Type B pancreatic cell (in vitro differentiated cells): ENCODE data around the gene RD3L. TPM values are rescaled to one million over a fixed set of nuclear protein-coding genes. Genes with fewer than 3 reads are reported as not detected.

ENCODE experiments used
- DNase-seq: peaks from one replicate; pipeline ENCODE4 v3.0.0; 2021; ENCODE audit warnings: mixed read lengths; ENCODE audit not compliant: unreplicated experiment; ENCODE audit errors: extremely low spot score
- H3K27ac Mint-ChIP-seq: 2 replicates; pipeline ENCODE4 v1.8.0; 2021; ENCODE audit warnings: mild to moderate bottlenecking, mixed read lengths
- H3K27me3 Mint-ChIP-seq: 2 replicates; pipeline ENCODE4 v1.8.0; 2021; ENCODE audit warnings: mixed read lengths
- H3K36me3 Mint-ChIP-seq: 2 replicates; pipeline ENCODE4 v1.8.0; 2021; ENCODE audit warnings: mixed read lengths
- H3K4me1 Mint-ChIP-seq: one replicate; pipeline ENCODE4 v1.8.0; 2021; ENCODE audit warnings: mixed read lengths; ENCODE audit not compliant: unreplicated experiment
- H3K4me3 Mint-ChIP-seq: 2 replicates; pipeline ENCODE4 v1.8.0; 2021; ENCODE audit warnings: mild to moderate bottlenecking, mixed read lengths
- H3K9me3 Mint-ChIP-seq: 2 replicates; pipeline ENCODE4 v1.8.0; 2021; ENCODE audit warnings: mixed read lengths
- CTCF ChIP-seq: fragments of 200-600 bp; sonication (generic); conservative IDR thresholded peaks from 2 replicates; pipeline ENCODE4 v1.5.0; 2021; ENCODE audit warnings: antibody characterized with exemption, mild to moderate bottlenecking
- total RNA-seq: library from RNA; stranded (reverse); gene quantifications from 2 replicates; pipeline ENCODE4 v1.2.1, GENCODE V29; 2021; ENCODE audit warnings: low replicate concordance

RD3L gene
- total RNA-seq, 1 donor from 2014 or later = not detected

- Mint-ChIP-seq H3K4me3 (no peak overlapping the region), H3K9me3 (no peaks in the 10 kb centered on the region), H3K36me3 (no peaks in the 10 kb centered on the region), H3K27ac (no peak overlapping the region), H3K4me1 (no peaks in the 10 kb centered on the region), H3K27me3 (peaks cover 6% of the 10 kb centered on the region)
- DNase-seq = no peak
- no peak for TF ChIP-seq CTCF
These were observed 32.2 kb upstream of the RD3L start for GRCh38 chr14:103974575-103974974.

- Mint-ChIP-seq H3K4me3 (no peak overlapping the region), H3K4me1 (no peaks in the 10 kb centered on the region), H3K9me3 (no peaks in the 10 kb centered on the region), H3K27me3 (peaks cover 6% of the 10 kb centered on the region), H3K27ac (no peak overlapping the region), H3K36me3 (no peaks in the 10 kb centered on the region)
- DNase-seq = no peak
- TF ChIP-seq CTCF = no peak
These were observed 31.0 kb upstream of the RD3L start for GRCh38 chr14:103973354-103973753.

GRCh38 chr14:103969961-103970360 lies 27.6 kb upstream of the RD3L start:
- TF ChIP-seq CTCF = no peak
- no peaks in the 10 kb centered on the region for H3K4me1 Mint-ChIP-seq
- H3K27me3 Mint-ChIP-seq = no peaks in the 10 kb centered on the region
- no peaks in the 10 kb centered on the region for H3K9me3 Mint-ChIP-seq
- no peak overlapping the region for H3K4me3 Mint-ChIP-seq
- no peak overlapping the region for H3K27ac Mint-ChIP-seq
- no peak for DNase-seq
- no peaks in the 10 kb centered on the region for H3K36me3 Mint-ChIP-seq

DNA sequence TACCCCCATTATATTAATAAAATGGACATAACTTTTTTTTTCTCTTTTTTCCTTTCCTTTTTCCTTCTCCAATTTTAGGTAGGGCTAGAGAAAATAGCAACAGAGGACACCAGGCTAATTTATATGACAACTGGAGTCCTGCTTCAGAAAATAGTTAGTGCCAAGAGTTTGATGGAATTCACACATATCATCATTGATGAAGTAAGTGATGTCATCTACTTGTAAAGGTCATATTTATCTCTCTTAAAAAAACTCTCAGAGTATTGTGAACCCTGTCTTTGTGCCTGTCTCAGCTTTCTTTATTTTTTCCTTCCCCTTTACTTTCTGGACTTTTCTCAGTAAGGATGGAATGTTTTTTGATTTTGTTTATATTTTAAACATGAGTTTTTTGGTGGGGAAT lies 24.3 kb upstream of the RD3L start:
- no peak for TF ChIP-seq CTCF
- Mint-ChIP-seq H3K27ac (no peak overlapping the region), H3K4me1 (no peaks in the 10 kb centered on the region), H3K4me3 (no peak overlapping the region), H3K9me3 (no peaks in the 10 kb centered on the region), H3K27me3 (peaks cover 4% of the 10 kb centered on the region), H3K36me3 (no peaks in the 10 kb centered on the region)
- no peak for DNase-seq

DNA sequence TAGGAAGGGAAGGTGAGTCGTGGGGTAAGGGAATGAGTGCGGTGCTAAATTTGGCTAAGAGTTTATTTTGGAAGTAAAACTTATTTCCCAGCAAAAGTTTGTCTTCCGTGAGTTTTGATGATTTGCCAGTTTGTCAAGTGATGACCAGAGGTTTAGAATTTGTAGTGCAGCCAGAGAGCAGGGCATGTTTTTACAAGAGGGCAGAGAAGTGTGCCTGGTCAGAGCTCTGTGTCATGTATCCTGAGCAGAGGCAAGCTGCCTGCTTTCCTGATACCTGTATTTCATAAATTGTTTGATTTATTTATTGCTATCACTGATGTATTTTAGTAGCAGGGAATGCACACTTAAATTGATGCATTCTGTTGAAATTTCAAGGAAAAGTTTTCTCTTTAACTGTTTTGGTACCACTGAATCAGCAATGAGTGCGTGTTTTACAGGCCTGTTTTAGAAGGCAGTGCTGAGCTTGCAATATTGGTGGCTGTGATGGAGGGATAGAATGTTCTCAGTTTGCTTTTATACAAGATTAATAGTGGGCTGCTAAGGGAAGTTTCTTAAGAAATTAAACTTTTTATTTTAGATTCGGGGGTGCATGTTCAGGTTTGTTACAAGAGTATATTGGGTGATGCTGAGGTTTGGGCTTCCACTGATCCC lies 19.7 kb upstream of the RD3L start:
- no peaks in the 10 kb centered on the region for H3K36me3 Mint-ChIP-seq
- no peak overlapping the region for H3K4me3 Mint-ChIP-seq
- TF ChIP-seq CTCF = no peak
- H3K4me1 Mint-ChIP-seq = peaks cover 6% of the 10 kb centered on the region
- H3K9me3 Mint-ChIP-seq = no peaks in the 10 kb centered on the region
- H3K27ac Mint-ChIP-seq = no peak overlapping the region
- H3K27me3 Mint-ChIP-seq = peaks cover 4% of the 10 kb centered on the region
- no peak for DNase-seq
